Calu3 (cell line): ENCODE data around the gene TMX1. TPM values are rescaled to one million over a fixed set of nuclear protein-coding genes. Genes with fewer than 3 reads are reported as not detected.

Experiments used
- BruUV-seq: library from RNA; stranded (reverse); fragments of 400-500 nt; replicated peaks from 2 replicates; lab custom pipeline; 2021; lab: Mats Ljungman, UMichigan
- CTCF ChIA-PET: fragments of 300-600 bp; sonication (Branson Sonifier 250); formaldehyde crosslinking; loops from one replicate; lab custom pipeline; 2022; ENCODE audit warnings: antibody characterized with exemption; lab: Charles Lee
- DNase-seq: peaks from one replicate; pipeline ENCODE4 v3.0.0; 2022
- H3K27ac Mint-ChIP-seq: one replicate; pipeline ENCODE4 v1.8.0; 2022; ENCODE audit warnings: mixed read lengths; ENCODE audit not compliant: unreplicated experiment
- H3K27me3 Mint-ChIP-seq: one replicate; pipeline ENCODE4 v1.8.0; 2022; ENCODE audit warnings: mixed read lengths; ENCODE audit not compliant: unreplicated experiment
- H3K36me3 Mint-ChIP-seq: one replicate; pipeline ENCODE4 v1.8.0; 2022; ENCODE audit warnings: mild to moderate bottlenecking, moderate library complexity, mixed read lengths; ENCODE audit not compliant: insufficient read depth, unreplicated experiment
- H3K4me1 Mint-ChIP-seq: one replicate; pipeline ENCODE4 v1.8.0; 2022; ENCODE audit warnings: mild to moderate bottlenecking, low read depth, mixed read lengths; ENCODE audit not compliant: unreplicated experiment
- H3K4me3 Mint-ChIP-seq: one replicate; pipeline ENCODE4 v1.8.0; 2022; ENCODE audit warnings: mild to moderate bottlenecking, low read depth, moderate library complexity, mixed read lengths; ENCODE audit not compliant: unreplicated experiment
- H3K9me3 Mint-ChIP-seq: one replicate; pipeline ENCODE4 v1.8.0; 2022; ENCODE audit warnings: low read depth, mixed read lengths; ENCODE audit not compliant: unreplicated experiment
- intact Hi-C: fragments of 100-400 bp; cut with micrococcal nuclease; formaldehyde crosslinking; loops from one replicate; pipeline ENCODE4 v1.10.0; 2022; ENCODE audit not compliant: unreplicated experiment
- total RNA-seq: library from RNA; stranded (reverse); gene quantifications from 2 replicates; pipeline ENCODE4 v1.2.3, GENCODE V29; 2022
- TF ChIP-seq, protein P1 (sequence below): fragments of 200-600 bp; IDR thresholded peaks from one replicate; pipeline ENCODE4 v1.8.0; 2022; ENCODE audit warnings: antibody characterized with exemption; ENCODE audit not compliant: unreplicated experiment

Gene TMX1
- total RNA-seq, 1 experiment from 2014 or later: 53.8 TPM

DNA sequence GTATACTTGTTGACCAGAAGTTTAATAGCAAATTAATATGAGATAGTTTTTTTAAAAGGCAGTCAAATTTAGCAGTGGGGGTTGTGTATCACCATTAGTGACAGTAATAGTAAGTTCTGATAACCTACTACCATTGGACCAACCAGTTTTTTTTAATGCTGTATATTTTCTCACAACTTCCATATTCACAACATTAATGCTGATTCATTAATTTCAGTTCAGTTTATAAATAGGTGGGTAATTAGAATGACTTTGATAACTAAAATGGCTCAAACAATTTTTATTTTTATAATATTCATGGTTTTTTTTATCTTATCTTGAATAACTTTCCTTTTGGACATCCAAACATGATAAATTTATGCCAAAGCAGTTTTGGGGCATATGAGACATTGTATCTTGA, 13.8 kb downstream of the TMX1 start:
- TF ChIP-seq, protein P1, sequence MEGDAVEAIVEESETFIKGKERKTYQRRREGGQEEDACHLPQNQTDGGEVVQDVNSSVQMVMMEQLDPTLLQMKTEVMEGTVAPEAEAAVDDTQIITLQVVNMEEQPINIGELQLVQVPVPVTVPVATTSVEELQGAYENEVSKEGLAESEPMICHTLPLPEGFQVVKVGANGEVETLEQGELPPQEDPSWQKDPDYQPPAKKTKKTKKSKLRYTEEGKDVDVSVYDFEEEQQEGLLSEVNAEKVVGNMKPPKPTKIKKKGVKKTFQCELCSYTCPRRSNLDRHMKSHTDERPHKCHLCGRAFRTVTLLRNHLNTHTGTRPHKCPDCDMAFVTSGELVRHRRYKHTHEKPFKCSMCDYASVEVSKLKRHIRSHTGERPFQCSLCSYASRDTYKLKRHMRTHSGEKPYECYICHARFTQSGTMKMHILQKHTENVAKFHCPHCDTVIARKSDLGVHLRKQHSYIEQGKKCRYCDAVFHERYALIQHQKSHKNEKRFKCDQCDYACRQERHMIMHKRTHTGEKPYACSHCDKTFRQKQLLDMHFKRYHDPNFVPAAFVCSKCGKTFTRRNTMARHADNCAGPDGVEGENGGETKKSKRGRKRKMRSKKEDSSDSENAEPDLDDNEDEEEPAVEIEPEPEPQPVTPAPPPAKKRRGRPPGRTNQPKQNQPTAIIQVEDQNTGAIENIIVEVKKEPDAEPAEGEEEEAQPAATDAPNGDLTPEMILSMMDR: no peak
- Mint-ChIP-seq H3K27ac (no peak overlapping the region), H3K27me3 (no peaks in the 10 kb centered on the region), H3K9me3 (peaks cover 3% of the 10 kb centered on the region), H3K36me3 (peaks cover 16% of the 10 kb centered on the region), H3K4me3 (no peak overlapping the region), H3K4me1 (no peaks in the 10 kb centered on the region)
- DNase-seq: no peak
- intact Hi-C loops: no loop called here
- no TSS peak for BruUV-seq
- CTCF ChIA-PET: no interaction called here

DNA sequence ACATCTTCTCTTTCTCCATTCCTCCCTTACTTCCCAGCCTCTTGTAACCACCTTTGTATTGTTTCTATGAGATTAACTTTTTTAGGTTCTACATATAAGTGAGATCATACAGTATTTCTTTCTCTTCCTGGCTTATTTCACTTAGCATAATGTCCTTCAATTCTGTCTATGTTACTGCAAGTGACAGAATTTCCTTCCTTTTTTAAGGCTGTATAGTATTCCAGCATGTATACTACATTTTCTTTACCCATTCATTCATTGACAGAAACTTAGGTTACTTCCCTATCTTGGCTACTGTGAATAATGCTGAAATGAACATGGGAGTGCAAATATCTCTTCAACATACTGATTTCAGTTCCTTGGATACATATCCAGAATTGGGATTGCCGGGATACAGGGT, 18.2 kb downstream of the TMX1 start:
- Mint-ChIP-seq H3K9me3 (peaks cover 3% of the 10 kb centered on the region), H3K27ac (no peak overlapping the region), H3K4me1 (no peaks in the 10 kb centered on the region), H3K36me3 (peaks cover 5% of the 10 kb centered on the region), H3K4me3 (no peak overlapping the region), H3K27me3 (no peaks in the 10 kb centered on the region)
- intact Hi-C loops: no loop called here
- TF ChIP-seq, protein P1: no peak
- BruUV-seq: no TSS peak
- CTCF ChIA-PET: no interaction called here
- no peak for DNase-seq

- H3K36me3 Mint-ChIP-seq: peaks cover 5% of the 10 kb centered on the region
- H3K9me3 Mint-ChIP-seq: peaks cover 3% of the 10 kb centered on the region
- TF ChIP-seq, protein P1: no peak
- H3K4me1 Mint-ChIP-seq: no peaks in the 10 kb centered on the region
- no peak overlapping the region for H3K4me3 Mint-ChIP-seq
- CTCF ChIA-PET: no interaction called here
- intact Hi-C loops: no loop called here
- no peak overlapping the region for H3K27ac Mint-ChIP-seq
- BruUV-seq: no TSS peak
- H3K27me3 Mint-ChIP-seq: no peaks in the 10 kb centered on the region
- DNase-seq: no peak
Observed at GRCh38 chr14:51258788-51259187, 18.7 kb downstream of the TMX1 start.

DNA sequence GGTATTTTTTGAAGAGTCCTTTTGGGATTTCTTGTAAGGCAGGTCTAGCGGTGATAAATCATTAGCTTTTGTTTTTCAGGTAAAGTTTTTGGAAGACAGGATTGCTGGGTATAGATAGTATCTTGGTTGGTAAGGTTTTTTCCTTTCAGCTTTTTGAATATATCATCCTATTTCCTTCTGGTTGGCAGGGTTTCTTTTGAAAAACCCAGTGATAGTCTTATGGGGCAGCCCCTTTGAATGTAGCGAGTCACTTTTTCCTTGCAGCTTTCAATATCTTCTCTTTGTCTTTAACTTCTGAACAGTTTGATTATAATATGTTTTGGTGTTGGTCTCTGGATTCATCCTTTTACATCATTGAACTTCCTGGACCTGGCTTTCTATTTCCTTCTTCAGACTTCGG, 20.2 kb downstream of the TMX1 start:
- Mint-ChIP-seq H3K4me3 (no peak overlapping the region), H3K27ac (no peak overlapping the region), H3K36me3 (peaks cover 5% of the 10 kb centered on the region), H3K9me3 (peaks cover 3% of the 10 kb centered on the region), H3K27me3 (no peaks in the 10 kb centered on the region), H3K4me1 (no peaks in the 10 kb centered on the region)
- CTCF ChIA-PET: no interaction called here
- TF ChIP-seq, protein P1: no peak
- intact Hi-C loops: no loop called here
- no TSS peak for BruUV-seq
- no peak for DNase-seq
